Smooth muscle cell (in vitro differentiated cells): Measurements from ENCODE around the gene KLHL29. TPM values are rescaled to one million over a fixed set of nuclear protein-coding genes. Genes with fewer than 3 reads are reported as not detected.
A peak's percentile ranks its signal among the peaks of the same experiment; 100 is the strongest.

Experiments
- DNase-seq: peaks from one replicate; lab custom pipeline; 2025; ENCODE audit not compliant: unreplicated experiment; lab: John Stamatoyannopoulos, UW
- H2AFZ ChIP-seq: fragments of 200-600 bp; sonication (generic); 2 replicates; pipeline ENCODE4 v1.6.0; 2016; ENCODE audit warnings: antibody characterized with exemption, low read depth, mild to moderate bottlenecking
- H3F3A ChIP-seq: fragments of 200-600 bp; sonication (generic); 2 replicates; pipeline ENCODE4 v1.6.0; 2017; ENCODE audit warnings: antibody characterized with exemption, low read depth
- H3K27ac ChIP-seq: fragments of 200-600 bp; sonication (generic); 2 replicates; pipeline ENCODE4 v1.5.1; 2016; ENCODE audit warnings: low read depth, mild to moderate bottlenecking
- H3K27me3 ChIP-seq: fragments of 200-600 bp; sonication (generic); 2 replicates; pipeline ENCODE4 v1.6.1; 2016; ENCODE audit warnings: low read depth, mild to moderate bottlenecking
- H3K36me3 ChIP-seq: fragments of 200-600 bp; sonication (generic); 2 replicates; pipeline ENCODE4 v1.5.1; 2016; ENCODE audit warnings: low read depth
- H3K4me1 ChIP-seq: fragments of 200-600 bp; sonication (generic); 2 replicates; pipeline ENCODE4 v1.5.1; 2016; ENCODE audit warnings: low read depth
- H3K4me2 ChIP-seq: fragments of 200-600 bp; sonication (generic); 2 replicates; pipeline ENCODE4 v1.6.0; 2016; ENCODE audit warnings: mild to moderate bottlenecking
- H3K4me3 ChIP-seq: fragments of 200-600 bp; sonication (generic); 2 replicates; pipeline ENCODE4 v1.5.1; 2016; ENCODE audit warnings: mild to moderate bottlenecking
- H3K79me2 ChIP-seq: fragments of 200-600 bp; sonication (generic); 2 replicates; pipeline ENCODE4 v1.6.0; 2016; ENCODE audit warnings: low read depth, mild to moderate bottlenecking
- H3K9ac ChIP-seq: fragments of 200-600 bp; sonication (generic); 2 replicates; pipeline ENCODE4 v1.6.0; 2016; ENCODE audit warnings: low read depth
- H3K9me3 ChIP-seq: fragments of 200-600 bp; sonication (generic); replicated peaks from 2 replicates; pipeline ENCODE4 v1.5.1; 2016; ENCODE audit warnings: low read depth
- H4K20me1 ChIP-seq: fragments of 200-600 bp; sonication (generic); 2 replicates; pipeline ENCODE4 v1.6.0; 2016; ENCODE audit warnings: low read depth
- WGBS: methylation state at CpG from one replicate; pipeline ENCODE4 v1.1.7; 2016; ENCODE audit warnings: low lambda C conversion rate; 5-methylcytosine and 5-hydroxymethylcytosine counted together
- polyA plus RNA-seq: library from polyadenylated mRNA; unstranded; fragments of >200 nt; fragmentation: Nextera tagmentation; extraction: Ambion mirVana; gene quantifications from 2 replicates; pipeline ENCODE4 v1.2.1, GENCODE V29; 2016
- total RNA-seq: library from RNA; depleted of rRNA; stranded (reverse); fragments of >200 nt; gene quantifications from 2 replicates; pipeline ENCODE4 v1.2.3, GENCODE V29; 2014
- TF ChIP-seq, protein P1 (sequence below): fragments of 200-600 bp; sonication (generic); IDR thresholded peaks from 2 replicates; pipeline ENCODE4 v1.5.1; 2017; ENCODE audit warnings: borderline replicate concordance, mild to moderate bottlenecking, antibody characterized with exemption; ENCODE audit not compliant: insufficient read depth, poor library complexity, severe bottlenecking

KLHL29 gene
- total RNA-seq = 3.1 and 3.4 TPM in 2 replicates
- polyA plus RNA-seq = 5.0 and 6.6 TPM in 2 replicates

- Histone ChIP-seq H3K9ac (peak within 1 kb of the TSS; percentile 15), H3K4me2 (peak within 1 kb of the TSS; percentile 98), H3K4me3 (peak within 1 kb of the TSS; percentile 60), H3K36me3 (no peaks in the 10 kb centered on the region), H3K79me2 (peaks cover 28% of the 10 kb centered on the region), H3K27ac (no peak within 1 kb of the TSS), H3F3A (no peaks in the 10 kb centered on the region), H3K4me1 (no peaks in the 10 kb centered on the region), H4K20me1 (peaks cover 35% of the 10 kb centered on the region), H2AFZ (peak within 1 kb of the TSS; percentile 88), H3K9me3 (no peaks in the 10 kb centered on the region), H3K27me3 (no peaks in the 10 kb centered on the region)
- TF ChIP-seq, protein P1, sequence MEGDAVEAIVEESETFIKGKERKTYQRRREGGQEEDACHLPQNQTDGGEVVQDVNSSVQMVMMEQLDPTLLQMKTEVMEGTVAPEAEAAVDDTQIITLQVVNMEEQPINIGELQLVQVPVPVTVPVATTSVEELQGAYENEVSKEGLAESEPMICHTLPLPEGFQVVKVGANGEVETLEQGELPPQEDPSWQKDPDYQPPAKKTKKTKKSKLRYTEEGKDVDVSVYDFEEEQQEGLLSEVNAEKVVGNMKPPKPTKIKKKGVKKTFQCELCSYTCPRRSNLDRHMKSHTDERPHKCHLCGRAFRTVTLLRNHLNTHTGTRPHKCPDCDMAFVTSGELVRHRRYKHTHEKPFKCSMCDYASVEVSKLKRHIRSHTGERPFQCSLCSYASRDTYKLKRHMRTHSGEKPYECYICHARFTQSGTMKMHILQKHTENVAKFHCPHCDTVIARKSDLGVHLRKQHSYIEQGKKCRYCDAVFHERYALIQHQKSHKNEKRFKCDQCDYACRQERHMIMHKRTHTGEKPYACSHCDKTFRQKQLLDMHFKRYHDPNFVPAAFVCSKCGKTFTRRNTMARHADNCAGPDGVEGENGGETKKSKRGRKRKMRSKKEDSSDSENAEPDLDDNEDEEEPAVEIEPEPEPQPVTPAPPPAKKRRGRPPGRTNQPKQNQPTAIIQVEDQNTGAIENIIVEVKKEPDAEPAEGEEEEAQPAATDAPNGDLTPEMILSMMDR = no peak
- 7% methylated on average over 27 of the region's 91 CpGs for WGBS
- DNase-seq = peak; percentile 41
Measured at GRCh38 chr2:23384551-23385343, at the start of gene KLHL29. Gene KLHL29 (plus strand): TSS chr2:23385179. CDS start chr2:23562197, 177,018 bp downstream.

GRCh38 chr2:23335550-23335949, 49.4 kb upstream of the KLHL29 start:
- Histone ChIP-seq H3K9ac (no peak overlapping the region), H3K4me3 (no peak overlapping the region), H3K4me2 (no peak overlapping the region), H4K20me1 (no peaks in the 10 kb centered on the region), H3K36me3 (no peaks in the 10 kb centered on the region), H3F3A (no peaks in the 10 kb centered on the region), H2AFZ (no peak overlapping the region), H3K4me1 (no peaks in the 10 kb centered on the region), H3K9me3 (no peaks in the 10 kb centered on the region), H3K27me3 (peaks cover 7% of the 10 kb centered on the region), H3K27ac (no peak overlapping the region), H3K79me2 (no peaks in the 10 kb centered on the region)
- TF ChIP-seq, protein P1 = no peak
- 100% methylated on average over 2 of the region's 2 CpGs for WGBS
- DNase-seq = no peak

- no peak for DNase-seq
- H3K36me3 ChIP-seq = no peaks in the 10 kb centered on the region
- no peak overlapping the region for H2AFZ ChIP-seq
- no peaks in the 10 kb centered on the region for H3K9me3 ChIP-seq
- H3K9ac ChIP-seq = no peak overlapping the region
- H3K4me1 ChIP-seq = no peaks in the 10 kb centered on the region
- TF ChIP-seq, protein P1 = no peak
- H3K27me3 ChIP-seq = no peaks in the 10 kb centered on the region
- no peak overlapping the region for H3K4me2 ChIP-seq
- no peaks in the 10 kb centered on the region for H4K20me1 ChIP-seq
- no peak overlapping the region for H3K27ac ChIP-seq
- H3K79me2 ChIP-seq = no peaks in the 10 kb centered on the region
- no peaks in the 10 kb centered on the region for H3F3A ChIP-seq
- H3K4me3 ChIP-seq = no peak overlapping the region
- WGBS = 68% methylated on average over 3 of the region's 3 CpGs
Measured at GRCh38 chr2:23342075-23342474, 42.9 kb upstream of the KLHL29 start.

GRCh38 chr2:23346029-23346428, 39.0 kb upstream of the KLHL29 start:
- TF ChIP-seq, protein P1 = no peak

More at GRCh38 chr2:23346029-23346428, 39.0 kb upstream of the KLHL29 start:
- WGBS = 91% methylated on average over 4 of the region's 4 CpGs
- Histone ChIP-seq H4K20me1 (no peaks in the 10 kb centered on the region), H3K9me3 (no peaks in the 10 kb centered on the region), H2AFZ (no peak overlapping the region), H3K4me3 (no peak overlapping the region), H3K9ac (no peak overlapping the region), H3K4me2 (no peak overlapping the region), H3K27ac (no peak overlapping the region), H3K4me1 (no peaks in the 10 kb centered on the region), H3K27me3 (no peaks in the 10 kb centered on the region), H3K36me3 (no peaks in the 10 kb centered on the region), H3K79me2 (no peaks in the 10 kb centered on the region), H3F3A (no peaks in the 10 kb centered on the region)
- no peak for DNase-seq
